Smooth muscle cell (in vitro differentiated cells): Measurements from ENCODE around the gene CHAC2. TPM values are rescaled to one million over a fixed set of nuclear protein-coding genes. Genes with fewer than 3 reads are reported as not detected.

Source experiments
- DNase-seq: peaks from one replicate; lab custom pipeline; 2025; ENCODE audit not compliant: unreplicated experiment; lab: John Stamatoyannopoulos, UW
- H2AFZ ChIP-seq: fragments of 200-600 bp; sonication (generic); 2 replicates; pipeline ENCODE4 v1.6.0; 2016; ENCODE audit warnings: antibody characterized with exemption, low read depth, mild to moderate bottlenecking
- H3F3A ChIP-seq: fragments of 200-600 bp; sonication (generic); 2 replicates; pipeline ENCODE4 v1.6.0; 2017; ENCODE audit warnings: antibody characterized with exemption, low read depth
- H3K27ac ChIP-seq: fragments of 200-600 bp; sonication (generic); 2 replicates; pipeline ENCODE4 v1.5.1; 2016; ENCODE audit warnings: low read depth, mild to moderate bottlenecking
- H3K27me3 ChIP-seq: fragments of 200-600 bp; sonication (generic); 2 replicates; pipeline ENCODE4 v1.6.1; 2016; ENCODE audit warnings: low read depth, mild to moderate bottlenecking
- H3K36me3 ChIP-seq: fragments of 200-600 bp; sonication (generic); 2 replicates; pipeline ENCODE4 v1.5.1; 2016; ENCODE audit warnings: low read depth
- H3K4me1 ChIP-seq: fragments of 200-600 bp; sonication (generic); 2 replicates; pipeline ENCODE4 v1.5.1; 2016; ENCODE audit warnings: low read depth
- H3K4me2 ChIP-seq: fragments of 200-600 bp; sonication (generic); 2 replicates; pipeline ENCODE4 v1.6.0; 2016; ENCODE audit warnings: mild to moderate bottlenecking
- H3K4me3 ChIP-seq: fragments of 200-600 bp; sonication (generic); 2 replicates; pipeline ENCODE4 v1.5.1; 2016; ENCODE audit warnings: mild to moderate bottlenecking
- H3K79me2 ChIP-seq: fragments of 200-600 bp; sonication (generic); 2 replicates; pipeline ENCODE4 v1.6.0; 2016; ENCODE audit warnings: low read depth, mild to moderate bottlenecking
- H3K9ac ChIP-seq: fragments of 200-600 bp; sonication (generic); 2 replicates; pipeline ENCODE4 v1.6.0; 2016; ENCODE audit warnings: low read depth
- H3K9me3 ChIP-seq: fragments of 200-600 bp; sonication (generic); replicated peaks from 2 replicates; pipeline ENCODE4 v1.5.1; 2016; ENCODE audit warnings: low read depth
- H4K20me1 ChIP-seq: fragments of 200-600 bp; sonication (generic); 2 replicates; pipeline ENCODE4 v1.6.0; 2016; ENCODE audit warnings: low read depth
- WGBS: methylation state at CpG from one replicate; pipeline ENCODE4 v1.1.7; 2016; ENCODE audit warnings: low lambda C conversion rate; 5-methylcytosine and 5-hydroxymethylcytosine counted together
- polyA plus RNA-seq: library from polyadenylated mRNA; unstranded; fragments of >200 nt; fragmentation: Nextera tagmentation; extraction: Ambion mirVana; gene quantifications from 2 replicates; pipeline ENCODE4 v1.2.1, GENCODE V29; 2016
- total RNA-seq: library from RNA; depleted of rRNA; stranded (reverse); fragments of >200 nt; gene quantifications from 2 replicates; pipeline ENCODE4 v1.2.3, GENCODE V29; 2014
- TF ChIP-seq, protein P1 (sequence below): fragments of 200-600 bp; sonication (generic); IDR thresholded peaks from 2 replicates; pipeline ENCODE4 v1.5.1; 2017; ENCODE audit warnings: borderline replicate concordance, mild to moderate bottlenecking, antibody characterized with exemption; ENCODE audit not compliant: insufficient read depth, poor library complexity, severe bottlenecking

CHAC2 gene
- total and polyA plus RNA-seq, 2 experiments from 2014 or later, result 0.54 to 0.97 TPM

DNA sequence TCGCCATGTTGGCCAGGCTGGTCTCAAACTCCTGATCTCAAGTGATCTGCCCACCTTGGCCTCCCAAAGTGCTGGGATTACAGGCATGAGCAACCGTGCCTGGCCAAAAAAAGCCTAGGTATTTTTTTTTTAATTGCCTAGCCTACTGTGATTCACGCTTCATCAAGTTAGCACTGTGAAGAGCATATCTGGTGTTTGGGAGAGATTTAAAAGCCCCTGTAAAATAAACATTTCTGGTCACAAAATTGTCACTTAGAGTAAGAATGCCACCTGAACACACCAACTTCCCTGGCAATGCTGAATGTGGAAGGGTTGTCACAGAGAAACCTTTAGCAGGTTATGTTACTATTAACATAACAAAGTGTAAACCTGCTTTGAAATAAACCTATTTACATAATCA is 39.7 kb upstream of the CHAC2 start:
- no peak for DNase-seq
- 94% methylated on average over 3 of the region's 3 CpGs for WGBS
- Histone ChIP-seq H3K27me3 (no peaks in the 10 kb centered on the region), H3K9ac (no peak overlapping the region), H3K79me2 (peaks cover 7% of the 10 kb centered on the region), H4K20me1 (peaks cover 3% of the 10 kb centered on the region), H3K4me2 (no peak overlapping the region), H3K9me3 (no peaks in the 10 kb centered on the region), H3K27ac (no peak overlapping the region), H3K4me3 (no peak overlapping the region), H3K36me3 (no peaks in the 10 kb centered on the region), H3K4me1 (no peaks in the 10 kb centered on the region), H2AFZ (no peak overlapping the region), H3F3A (no peaks in the 10 kb centered on the region)
- TF ChIP-seq, protein P1, sequence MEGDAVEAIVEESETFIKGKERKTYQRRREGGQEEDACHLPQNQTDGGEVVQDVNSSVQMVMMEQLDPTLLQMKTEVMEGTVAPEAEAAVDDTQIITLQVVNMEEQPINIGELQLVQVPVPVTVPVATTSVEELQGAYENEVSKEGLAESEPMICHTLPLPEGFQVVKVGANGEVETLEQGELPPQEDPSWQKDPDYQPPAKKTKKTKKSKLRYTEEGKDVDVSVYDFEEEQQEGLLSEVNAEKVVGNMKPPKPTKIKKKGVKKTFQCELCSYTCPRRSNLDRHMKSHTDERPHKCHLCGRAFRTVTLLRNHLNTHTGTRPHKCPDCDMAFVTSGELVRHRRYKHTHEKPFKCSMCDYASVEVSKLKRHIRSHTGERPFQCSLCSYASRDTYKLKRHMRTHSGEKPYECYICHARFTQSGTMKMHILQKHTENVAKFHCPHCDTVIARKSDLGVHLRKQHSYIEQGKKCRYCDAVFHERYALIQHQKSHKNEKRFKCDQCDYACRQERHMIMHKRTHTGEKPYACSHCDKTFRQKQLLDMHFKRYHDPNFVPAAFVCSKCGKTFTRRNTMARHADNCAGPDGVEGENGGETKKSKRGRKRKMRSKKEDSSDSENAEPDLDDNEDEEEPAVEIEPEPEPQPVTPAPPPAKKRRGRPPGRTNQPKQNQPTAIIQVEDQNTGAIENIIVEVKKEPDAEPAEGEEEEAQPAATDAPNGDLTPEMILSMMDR, result no peak

DNA sequence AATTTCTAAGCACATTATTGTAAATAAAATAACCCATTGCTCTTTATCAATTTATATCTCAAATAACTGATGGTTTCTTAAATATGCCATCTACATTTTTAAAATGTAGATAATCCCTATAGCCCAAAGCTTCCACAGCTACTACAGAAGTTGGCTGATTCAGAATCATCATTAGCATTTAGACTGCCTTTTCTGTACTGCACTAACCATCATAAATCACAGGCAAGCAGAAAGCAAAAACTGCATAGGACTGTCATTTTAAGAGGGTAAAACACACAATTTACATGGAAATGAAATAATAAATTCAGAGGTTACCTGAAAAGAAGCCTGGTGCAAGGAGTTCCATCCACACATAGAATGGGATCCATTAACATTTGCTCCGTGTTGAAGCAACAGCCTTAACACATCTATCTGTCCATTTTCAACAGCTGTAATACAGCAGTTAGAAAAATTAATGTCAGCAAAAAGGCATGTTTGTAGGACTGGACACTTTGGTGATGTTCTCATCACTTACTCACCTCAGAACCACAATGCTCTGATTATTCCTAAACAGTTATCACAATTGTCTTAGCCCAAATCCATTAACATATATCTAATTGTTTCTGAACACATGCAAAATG is 38.4 kb upstream of the CHAC2 start:
- no peak overlapping the region for H3K9ac ChIP-seq
- no peaks in the 10 kb centered on the region for H3K36me3 ChIP-seq
- H4K20me1 ChIP-seq, result no peaks in the 10 kb centered on the region
- H3K79me2 ChIP-seq, result no peaks in the 10 kb centered on the region
- H3K9me3 ChIP-seq, result no peaks in the 10 kb centered on the region
- H3K4me3 ChIP-seq, result no peak overlapping the region
- H2AFZ ChIP-seq, result no peak overlapping the region
- H3K27ac ChIP-seq, result no peak overlapping the region
- TF ChIP-seq, protein P1, result no peak
- no peaks in the 10 kb centered on the region for H3K4me1 ChIP-seq
- no peaks in the 10 kb centered on the region for H3F3A ChIP-seq
- H3K27me3 ChIP-seq, result no peaks in the 10 kb centered on the region
- 93% methylated on average over 1 of the region's 1 CpG for WGBS
- no peak for DNase-seq
- H3K4me2 ChIP-seq, result no peak overlapping the region

DNA sequence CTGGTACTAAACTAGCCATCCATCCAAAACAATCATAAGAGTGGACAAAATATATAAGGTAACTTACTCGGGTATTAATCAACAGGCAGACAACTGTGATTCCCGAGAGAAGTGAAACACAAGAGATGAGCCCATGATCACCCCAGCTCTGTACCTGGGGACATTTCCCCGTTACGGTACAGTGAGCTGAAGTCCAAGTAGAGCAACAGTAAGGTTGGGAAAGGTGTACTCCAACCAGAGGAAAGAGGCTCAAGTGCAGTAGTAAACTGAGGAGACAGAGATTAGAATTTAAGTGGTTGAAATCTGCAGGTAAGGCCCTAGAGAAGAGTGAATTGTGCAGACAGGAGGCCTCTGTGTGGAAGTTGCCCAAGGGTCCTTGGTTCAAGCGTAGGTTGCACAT is 30.5 kb upstream of the CHAC2 start:
- H2AFZ ChIP-seq, result no peak overlapping the region
- DNase-seq, result no peak
- 98% methylated on average over 5 of the region's 5 CpGs for WGBS
- TF ChIP-seq, protein P1, result no peak
- no peak overlapping the region for H3K4me3 ChIP-seq
- no peaks in the 10 kb centered on the region for H3K79me2 ChIP-seq
- H3K27ac ChIP-seq, result no peak overlapping the region
- no peaks in the 10 kb centered on the region for H3K36me3 ChIP-seq
- no peaks in the 10 kb centered on the region for H3K27me3 ChIP-seq
- no peaks in the 10 kb centered on the region for H4K20me1 ChIP-seq
- no peaks in the 10 kb centered on the region for H3K9me3 ChIP-seq
- no peaks in the 10 kb centered on the region for H3F3A ChIP-seq
- no peaks in the 10 kb centered on the region for H3K4me1 ChIP-seq
- H3K9ac ChIP-seq, result no peak overlapping the region
- H3K4me2 ChIP-seq, result no peak overlapping the region

DNA sequence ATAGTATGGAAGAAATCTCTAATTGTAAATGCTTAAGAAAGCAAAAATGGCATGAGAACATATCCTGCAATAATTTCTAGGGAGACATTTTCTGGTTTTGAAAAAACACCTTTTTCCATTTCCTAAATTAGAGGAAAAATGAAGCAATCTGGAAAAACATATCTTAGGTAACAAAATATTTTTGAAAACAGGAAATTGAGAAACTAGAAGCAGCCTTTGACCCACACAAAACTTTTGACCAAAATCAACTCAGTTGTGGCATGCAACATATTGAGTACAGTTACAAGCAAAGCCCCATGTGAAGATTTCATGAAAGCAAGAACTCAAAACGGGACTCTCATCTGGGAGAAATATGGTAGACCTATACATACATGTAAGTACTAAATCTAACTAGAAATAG is 28.6 kb upstream of the CHAC2 start:
- DNase-seq, result no peak
- Histone ChIP-seq H3K27ac (no peak overlapping the region), H3K4me2 (no peak overlapping the region), H3K27me3 (no peaks in the 10 kb centered on the region), H3K79me2 (peaks cover 5% of the 10 kb centered on the region), H2AFZ (no peak overlapping the region), H3K4me1 (no peaks in the 10 kb centered on the region), H3K9ac (no peak overlapping the region), H3K9me3 (no peaks in the 10 kb centered on the region), H3F3A (no peaks in the 10 kb centered on the region), H4K20me1 (no peaks in the 10 kb centered on the region), H3K36me3 (no peaks in the 10 kb centered on the region), H3K4me3 (no peak overlapping the region)
- 87% methylated on average over 1 of the region's 1 CpG for WGBS
- TF ChIP-seq, protein P1, result no peak
